ENCODE data around the gene KIF26B.

Gene KIF26B

GRCh38 chr1:245437369-245438062 lies 282.7 kb downstream of the KIF26B start:
- no peak for DNase-seq

GRCh38 chr1:245440922-245441321 lies 286.1 kb downstream of the KIF26B start:
- DNase-seq = no peak

GRCh38 chr1:245441689-245442088 lies 286.9 kb downstream of the KIF26B start:
- DNase-seq = no peak

- no peak for DNase-seq
Observed at GRCh38 chr1:245444147-245444828, 289.5 kb downstream of the KIF26B start.

- no peak for DNase-seq
Observed at GRCh38 chr1:245444945-245445344, 290.2 kb downstream of the KIF26B start.

- DNase-seq = no peak
Observed at GRCh38 chr1:245448531-245448930, 293.7 kb downstream of the KIF26B start.

GRCh38 chr1:245448975-245449431 lies 294.2 kb downstream of the KIF26B start:
- DNase-seq = no peak

- no peak for DNase-seq
Observed at GRCh38 chr1:245453541-245453940, 298.8 kb downstream of the KIF26B start.

GRCh38 chr1:245454051-245454450 lies 299.3 kb downstream of the KIF26B start:
- DNase-seq = no peak

- DNase-seq = no peak
Observed at GRCh38 chr1:245457562-245457961, 302.8 kb downstream of the KIF26B start.

- DNase-seq = no peak
Observed at GRCh38 chr1:245458234-245458633, 303.4 kb downstream of the KIF26B start.

- no peak for DNase-seq
Observed at GRCh38 chr1:245458761-245459174, 304.0 kb downstream of the KIF26B start.

GRCh38 chr1:245459621-245460020 lies 304.8 kb downstream of the KIF26B start:
- DNase-seq = no peak

- no peak for DNase-seq
Observed at GRCh38 chr1:245461681-245462080, 306.9 kb downstream of the KIF26B start.

- DNase-seq = no peak
Observed at GRCh38 chr1:245462161-245462560, 307.4 kb downstream of the KIF26B start.

- no peak for DNase-seq
Observed at GRCh38 chr1:245463392-245464165, 308.8 kb downstream of the KIF26B start.

GRCh38 chr1:245464290-245464689 lies 309.5 kb downstream of the KIF26B start:
- no peak for DNase-seq

GRCh38 chr1:245465666-245466065 lies 310.9 kb downstream of the KIF26B start:
- DNase-seq = no peak

GRCh38 chr1:245466261-245466660 lies 311.5 kb downstream of the KIF26B start:
- no peak for DNase-seq

- no peak for DNase-seq
Observed at GRCh38 chr1:245467804-245468203, 313.0 kb downstream of the KIF26B start.

GRCh38 chr1:245469006-245469405 lies 314.2 kb downstream of the KIF26B start:
- DNase-seq = no peak

GRCh38 chr1:245469734-245470133 lies 314.9 kb downstream of the KIF26B start:
- no peak for DNase-seq

GRCh38 chr1:245475126-245475525 lies 320.3 kb downstream of the KIF26B start:
- no peak for DNase-seq

Measured in CD4-positive, alpha-beta T cell treated with Interleukin-12 subunit alpha and Interleukin-12 subunit beta, for 1 hour (primary cell).